Measurements from ENCODE around the gene ARHGEF7. TPM values are rescaled to one million over a fixed set of nuclear protein-coding genes. Genes with fewer than 3 reads are reported as not detected.

Gene ARHGEF7
- total RNA-seq, 1 donor from 2014 or later = 61.8 TPM

DNA sequence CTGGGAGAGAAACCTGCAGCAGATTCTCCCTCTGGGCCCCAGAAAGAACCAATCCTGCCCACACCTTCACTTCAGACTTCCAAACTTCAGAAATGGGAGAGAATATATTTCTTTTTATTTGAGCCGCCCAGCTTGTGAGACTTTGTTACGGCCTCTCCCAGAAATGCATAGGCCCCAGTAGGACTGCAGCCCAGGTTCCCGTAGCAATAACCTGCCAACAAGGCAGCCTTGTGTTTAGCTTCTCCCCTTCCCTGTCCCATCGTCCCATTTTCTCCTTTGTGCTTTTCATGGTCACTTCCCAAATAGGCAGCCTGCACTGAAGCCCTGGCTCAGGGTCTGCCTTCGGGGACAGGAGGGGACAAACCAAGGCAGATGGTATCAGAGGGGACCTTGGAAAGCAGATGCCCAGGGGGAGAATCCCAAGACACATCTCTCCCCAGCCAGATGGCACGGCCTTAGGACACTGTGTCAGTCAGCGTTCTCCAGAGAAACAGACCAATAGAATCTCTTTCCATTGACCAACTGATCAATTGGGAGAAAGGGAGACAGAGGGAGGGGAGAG is 3.7 kb upstream of the ARHGEF7 start:
- intact Hi-C loops (cut with micrococcal nuclease) = no loop called here

DNA sequence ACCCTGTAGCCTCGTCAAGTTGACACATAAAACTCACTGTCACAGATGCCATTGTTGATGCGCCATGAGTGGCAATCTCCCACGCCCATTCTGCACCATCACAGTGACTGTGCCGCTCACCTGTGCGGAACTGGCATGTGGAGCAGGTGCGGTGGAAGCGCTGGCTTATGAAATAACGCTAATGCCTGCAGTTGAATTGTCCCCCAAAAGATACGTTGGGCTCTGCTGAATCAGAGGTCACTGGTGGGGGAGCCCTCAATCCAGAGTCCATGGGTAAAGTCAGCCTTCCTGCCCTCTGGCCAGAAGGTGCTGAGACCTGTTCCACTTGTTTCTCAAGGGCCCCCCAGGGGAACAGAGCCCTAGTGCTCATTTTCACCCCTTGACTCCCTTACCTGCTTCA is 2.9 kb upstream of the ARHGEF7 start:
- intact Hi-C loops (cut with micrococcal nuclease) = no loop called here

- intact Hi-C loops (cut with micrococcal nuclease) = no loop called here
Measured at GRCh38 chr13:111114362-111115060, 599 bp upstream of the ARHGEF7 start.

DNA sequence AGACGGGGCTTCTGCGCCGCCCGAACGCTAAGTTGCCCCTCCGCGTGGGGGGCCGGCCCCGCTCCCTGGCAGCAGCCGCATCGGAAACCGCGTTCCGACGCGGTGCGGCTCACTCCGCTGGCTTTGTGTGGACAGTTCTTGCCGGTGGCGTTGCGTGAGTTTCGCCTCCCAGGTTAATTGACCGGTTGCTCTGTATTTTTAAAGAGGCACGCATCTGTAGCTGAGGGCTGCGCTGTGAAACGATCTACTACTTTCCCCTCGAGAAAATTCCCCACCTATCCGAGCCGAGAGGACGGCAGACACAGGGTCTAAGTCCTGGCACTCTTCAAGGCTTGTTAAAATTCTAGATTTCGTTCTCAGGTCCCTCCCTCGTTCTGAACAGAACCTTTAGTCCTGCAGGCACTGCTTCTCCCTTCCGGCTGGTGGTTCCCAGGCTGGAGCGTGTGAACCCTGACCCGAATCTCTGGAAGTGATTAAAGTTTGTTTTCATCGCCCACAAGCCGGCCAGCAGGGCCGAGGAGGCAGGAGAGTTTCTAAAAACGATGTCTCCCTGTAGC is 933 bp downstream of the ARHGEF7 start:
- intact Hi-C loops (cut with micrococcal nuclease) = no loop called here

DNA sequence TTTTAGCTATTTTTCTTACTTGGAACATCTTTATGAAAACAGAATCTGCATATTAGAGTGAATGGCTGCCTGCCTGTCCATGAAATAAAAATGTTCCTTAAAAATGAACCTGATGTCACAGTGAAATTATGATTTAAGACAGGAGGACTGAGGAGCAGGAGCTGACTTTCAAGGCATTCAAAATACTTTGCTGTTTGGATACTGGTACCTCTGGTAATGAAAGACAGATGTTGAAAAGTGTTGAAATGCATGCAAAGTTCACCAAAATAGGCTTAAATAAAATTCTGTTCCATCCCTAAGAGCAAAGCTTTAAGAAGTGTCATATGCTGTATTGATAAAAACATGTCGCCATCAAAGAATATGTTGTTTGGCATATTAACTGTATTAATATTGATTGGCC is 1.7 kb downstream of the ARHGEF7 start:
- intact Hi-C loops (cut with micrococcal nuclease) = no loop called here

- intact Hi-C loops (cut with micrococcal nuclease) = no loop called here
Measured at GRCh38 chr13:111117289-111117688, 2.2 kb downstream of the ARHGEF7 start.

GRCh38 chr13:111117961-111118360 is 2.9 kb downstream of the ARHGEF7 start:
- intact Hi-C loops (cut with micrococcal nuclease) = no loop called here

GRCh38 chr13:111118898-111119607 is 3.9 kb downstream of the ARHGEF7 start:
- intact Hi-C loops (cut with micrococcal nuclease) = no loop called here

GRCh38 chr13:111119966-111120365 is 4.9 kb downstream of the ARHGEF7 start:
- intact Hi-C loops (cut with micrococcal nuclease) = no loop called here

DNA sequence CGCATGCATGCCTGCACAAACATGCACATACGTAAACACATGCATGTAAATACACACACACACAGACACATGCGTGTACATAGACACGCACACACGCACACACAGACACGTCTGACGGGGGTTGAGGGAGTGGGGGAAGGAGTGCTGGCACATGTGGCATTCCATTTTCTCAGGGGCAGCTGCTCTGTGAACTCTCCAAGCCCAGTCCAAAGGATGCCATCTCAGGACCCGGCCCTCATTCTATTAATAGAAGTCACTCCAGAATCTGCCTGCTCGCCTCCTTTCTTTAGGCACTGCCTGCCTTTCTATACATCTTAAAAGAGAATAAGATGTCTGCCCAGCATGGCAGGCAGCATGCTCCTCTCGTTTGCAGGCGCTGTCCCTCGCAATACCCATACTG is 5.3 kb downstream of the ARHGEF7 start:
- intact Hi-C loops (cut with micrococcal nuclease) = no loop called here

DNA sequence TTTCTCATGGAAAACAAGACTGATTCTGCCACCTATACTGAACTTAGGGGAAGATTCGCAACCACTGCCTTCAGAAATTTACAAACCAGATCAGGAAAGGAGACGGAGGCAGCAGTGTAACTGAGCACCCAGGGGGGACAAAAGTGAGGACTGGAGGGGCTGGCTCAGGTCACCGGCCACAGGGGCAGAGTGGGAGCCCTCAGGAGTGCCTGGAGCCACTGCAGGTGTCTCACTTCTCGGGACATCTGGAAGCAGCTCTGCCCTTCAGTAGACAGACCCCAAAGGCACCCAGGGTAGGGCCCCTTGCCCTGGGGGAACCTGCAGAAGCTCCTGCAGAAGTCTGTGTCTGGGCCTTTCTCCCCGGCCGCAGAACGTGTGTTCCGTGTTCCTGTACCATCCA is 5.8 kb downstream of the ARHGEF7 start:
- intact Hi-C loops (cut with micrococcal nuclease) = no loop called here

DNA sequence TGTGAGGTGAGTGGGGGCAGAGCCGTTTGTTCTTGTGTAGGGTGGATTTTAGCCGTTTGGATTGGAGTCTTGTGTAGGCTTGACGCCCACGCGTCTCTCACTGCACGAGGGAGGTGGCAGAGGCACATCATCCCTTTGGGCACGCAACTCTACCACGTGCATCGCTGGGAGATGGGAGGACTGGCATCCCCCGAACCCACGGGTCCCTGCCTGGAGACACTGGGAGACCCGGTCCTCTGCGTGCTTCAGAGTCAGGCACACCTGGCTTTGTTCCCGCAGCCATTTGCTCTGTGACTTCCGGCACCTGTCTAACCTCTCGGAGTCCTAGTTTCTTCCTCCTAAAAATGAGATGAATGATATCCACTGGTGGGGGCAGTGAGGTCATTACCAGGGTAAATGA is 6.4 kb downstream of the ARHGEF7 start:
- intact Hi-C loops (cut with micrococcal nuclease) = no loop called here

DNA sequence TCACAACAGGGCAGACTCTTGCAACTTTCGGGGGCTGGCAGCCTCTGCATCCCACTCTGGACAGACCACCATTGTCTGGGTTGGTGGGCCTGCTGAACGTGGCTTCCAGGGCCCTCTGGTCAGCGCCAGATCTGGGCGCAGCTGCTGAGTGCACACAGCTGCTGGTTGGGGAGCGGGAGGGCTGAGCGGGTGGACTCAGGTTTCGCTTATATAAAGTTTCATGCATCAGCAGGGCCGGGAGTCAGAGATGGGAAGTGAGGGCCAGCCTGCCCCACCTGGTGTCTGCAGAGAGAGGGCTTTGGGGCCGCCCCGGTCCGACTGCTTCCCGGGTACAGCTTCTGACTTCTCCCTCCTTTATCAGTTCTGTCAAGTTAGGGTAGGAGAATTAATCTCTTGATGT is 6.9 kb downstream of the ARHGEF7 start:
- intact Hi-C loops (cut with micrococcal nuclease) = no loop called here

GRCh38 chr13:111122631-111123030 is 7.5 kb downstream of the ARHGEF7 start:
- intact Hi-C loops (cut with micrococcal nuclease) = no loop called here

GRCh38 chr13:111123221-111123620 is 8.1 kb downstream of the ARHGEF7 start:
- intact Hi-C loops (cut with micrococcal nuclease) = no loop called here

GRCh38 chr13:111123649-111124048 is 8.5 kb downstream of the ARHGEF7 start:
- intact Hi-C loops (cut with micrococcal nuclease) = no loop called here

DNA sequence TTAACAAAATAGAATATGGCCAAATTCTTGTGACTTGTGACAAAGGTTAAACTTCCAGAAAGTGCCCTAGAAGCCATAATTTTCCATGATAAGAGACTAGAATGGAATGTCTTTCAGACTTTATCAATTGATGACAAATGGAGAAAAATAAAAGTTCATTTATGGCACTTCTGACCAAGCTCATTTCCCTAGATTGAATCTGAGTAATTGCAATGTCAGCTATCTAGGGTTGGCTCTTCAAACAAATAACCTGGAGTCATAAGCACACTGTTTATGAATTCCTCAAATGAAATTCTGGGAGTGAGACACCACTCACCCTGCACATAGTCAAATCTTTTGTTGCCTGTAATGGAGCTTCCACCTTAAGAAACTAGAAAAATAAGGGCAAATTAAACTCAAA is 11.4 kb downstream of the ARHGEF7 start:
- intact Hi-C loops (cut with micrococcal nuclease) = no loop called here

DNA sequence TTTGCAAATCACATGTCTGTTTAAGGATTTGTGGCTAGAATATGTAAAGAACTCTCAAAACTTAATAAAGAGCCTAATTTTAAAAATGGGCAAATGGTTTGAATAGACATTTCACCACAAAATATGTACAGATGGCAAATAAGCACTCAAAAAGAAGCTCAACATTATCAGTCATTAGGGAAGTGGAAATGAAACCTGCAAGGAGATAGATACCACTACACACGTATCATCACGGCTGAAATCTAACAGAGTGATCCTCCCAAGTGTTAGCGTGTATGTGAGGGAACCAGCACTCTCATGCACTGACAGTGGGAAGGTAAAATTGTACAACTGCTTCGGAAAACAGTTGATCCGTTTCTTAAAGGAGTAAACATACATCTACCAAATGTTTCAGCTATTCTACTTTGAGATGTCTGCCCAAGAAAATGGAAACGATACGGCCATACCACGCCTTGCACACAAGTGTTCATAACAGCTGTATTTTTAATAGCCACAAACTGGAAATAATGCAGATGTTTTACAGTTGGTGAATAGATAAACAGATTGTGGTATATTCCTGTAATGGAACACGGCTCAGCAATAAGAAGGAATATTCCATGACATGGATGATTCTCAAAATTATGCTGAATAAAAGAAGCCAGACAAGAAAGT is 14.5 kb downstream of the ARHGEF7 start:
- intact Hi-C loops (cut with micrococcal nuclease) = no loop called here

DNA sequence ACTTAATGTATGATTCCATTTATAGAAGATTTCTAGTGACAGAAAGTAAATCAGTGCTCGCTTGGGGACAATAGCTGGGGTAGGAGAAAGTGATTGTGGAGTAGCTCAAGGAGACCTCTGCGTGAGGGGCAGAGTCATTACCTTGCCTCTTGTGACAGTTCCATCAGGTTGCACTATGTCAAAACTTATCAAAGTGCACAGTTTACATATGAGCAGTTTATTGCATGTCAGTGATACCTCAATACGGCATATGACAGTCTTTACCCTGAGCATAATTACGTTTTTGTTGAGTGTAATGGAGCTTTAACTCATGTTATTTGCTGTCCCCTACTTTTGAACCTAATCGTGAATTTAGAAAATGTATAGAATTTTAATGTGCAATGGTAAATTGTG is 15.0 kb downstream of the ARHGEF7 start:
- intact Hi-C loops (cut with micrococcal nuclease) = no loop called here

- intact Hi-C loops (cut with micrococcal nuclease) = no loop called here
Measured at GRCh38 chr13:111131048-111131447, 15.9 kb downstream of the ARHGEF7 start.

GRCh38 chr13:111131611-111132010 is 16.5 kb downstream of the ARHGEF7 start:
- intact Hi-C loops (cut with micrococcal nuclease) = no loop called here

DNA sequence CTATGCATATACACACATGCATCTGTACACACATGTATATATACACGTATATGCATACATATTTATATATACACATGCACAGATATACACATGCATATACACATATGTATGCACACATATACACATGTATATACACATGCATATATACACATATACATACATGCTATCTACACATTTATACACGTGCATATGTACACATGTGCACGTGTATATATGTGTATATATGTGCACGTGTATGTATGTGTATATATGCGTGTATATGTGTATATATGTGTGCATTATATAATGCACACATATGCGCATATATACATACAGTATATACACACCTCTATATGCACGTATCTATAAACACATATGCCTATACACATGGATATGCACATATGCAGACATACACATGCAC is 17.8 kb downstream of the ARHGEF7 start:
- intact Hi-C loops (cut with micrococcal nuclease) = no loop called here
